ENCODE data around the gene GPATCH1. TPM values are rescaled to one million over a fixed set of nuclear protein-coding genes. Genes with fewer than 3 reads are reported as not detected.

The GPATCH1 gene
- total and polyA plus RNA-seq, 3 experiments from 2014 or later: 6.7 to 13.7 (median 11.5) TPM

- Mint-ChIP-seq H3K36me3 (peaks cover 0 to 43% (median 11%) of the 10 kb centered on the region in 3 donors), H3K4me3 (no peak overlapping the region), H3K4me1 (peaks cover 6 to 13% (median 13%) of the 10 kb centered on the region in 3 donors), H3K27me3 (no peaks in the 10 kb centered on the region), H3K9me3 (no peaks in the 10 kb centered on the region), H3K27ac (peak overlapping the region in 1 of 8 donors; percentile 81)
- Histone ChIP-seq H3K4me3 (ENCODE audit: low read length) (no peak overlapping the region), H3K27me3 (ENCODE audit: insufficient read depth, low read length, poor library complexity, severe bottlenecking) (no peaks in the 10 kb centered on the region), H3K27ac (ENCODE audit: low read depth, low read length) (no peak overlapping the region), H3K36me3 (ENCODE audit: insufficient read depth, low read length) (peaks cover 4% of the 10 kb centered on the region), H3K4me1 (ENCODE audit: insufficient read depth, low read length) (no peaks in the 10 kb centered on the region), H3K9me3 (ENCODE audit: low read length) (no peaks in the 10 kb centered on the region)
- ChIA-PET POLR2A (no interaction called here), CTCF (no interaction called here)
- DNase-seq: no peak
These were observed 49.5 kb downstream of the GPATCH1 start for GRCh38 chr19:33130433-33130832.

- peaks cover 4 to 5% (median 4%) of the 10 kb centered on the region in 3 donors for H3K4me1 Mint-ChIP-seq
- peak within 1 kb of the TSS in 1 of 7 donors; percentile 68 for H3K4me3 Mint-ChIP-seq
- Histone ChIP-seq H3K27ac (ENCODE audit: low read depth, low read length) (no peak within 1 kb of the TSS), H3K9me3 (ENCODE audit: low read length) (no peaks in the 10 kb centered on the region), H3K4me1 (ENCODE audit: insufficient read depth, low read length) (no peaks in the 10 kb centered on the region), H3K36me3 (ENCODE audit: insufficient read depth, low read length) (peaks cover 4% of the 10 kb centered on the region), H3K27me3 (ENCODE audit: insufficient read depth, low read length, poor library complexity, severe bottlenecking) (no peaks in the 10 kb centered on the region), H3K4me3 (ENCODE audit: low read length) (no peak within 1 kb of the TSS)
- peak within 1 kb of the TSS in 2 of 8 donors; percentile 70 to 82 for H3K27ac Mint-ChIP-seq
- no peaks in the 10 kb centered on the region for H3K9me3 Mint-ChIP-seq
- H3K27me3 Mint-ChIP-seq: no peaks in the 10 kb centered on the region
- no peak for DNase-seq
- peaks cover 0 to 31% (median 9%) of the 10 kb centered on the region in 3 donors for H3K36me3 Mint-ChIP-seq
- ChIA-PET CTCF (no interaction called here), POLR2A (no interaction called here)
These were observed 51.0 kb downstream of the GPATCH1 start, which contains the start of gene WDR88 for GRCh38 chr19:33132021-33132420. Gene WDR88 (plus strand): TSS chr19:33132114. CDS start chr19:33132170, 56 bp downstream.

- no peak for DNase-seq
- peak overlapping the region in 1 of 8 donors; percentile 8 for H3K27ac Mint-ChIP-seq
- CTCF ChIA-PET: interaction anchor here (0.9 kb wide), 1 partner anchor 45 kb away, joined by 3 read pairs; no protein-coding TSS in a partner anchor
- peaks cover 0 to 30% (median 9%) of the 10 kb centered on the region in 3 donors for H3K36me3 Mint-ChIP-seq
- H3K4me1 Mint-ChIP-seq: peaks cover 4 to 5% (median 4%) of the 10 kb centered on the region in 3 donors
- H3K27ac ChIP-seq (ENCODE audit: low read depth, low read length): no peak overlapping the region
- H3K36me3 ChIP-seq (ENCODE audit: insufficient read depth, low read length): peaks cover 4% of the 10 kb centered on the region
- H3K4me1 ChIP-seq (ENCODE audit: insufficient read depth, low read length): no peaks in the 10 kb centered on the region
- no peaks in the 10 kb centered on the region for H3K9me3 Mint-ChIP-seq
- H3K4me3 Mint-ChIP-seq: no peak overlapping the region
- no peaks in the 10 kb centered on the region for H3K27me3 Mint-ChIP-seq
- POLR2A ChIA-PET: interaction anchor here (0.5 kb wide), 1 partner anchor 536 kb away, joined by 4 read pairs; no protein-coding TSS in a partner anchor
- no peaks in the 10 kb centered on the region for H3K27me3 ChIP-seq (ENCODE audit: insufficient read depth, low read length, poor library complexity, severe bottlenecking)
- H3K9me3 ChIP-seq (ENCODE audit: low read length): no peaks in the 10 kb centered on the region
- H3K4me3 ChIP-seq (ENCODE audit: low read length): no peak overlapping the region
These were observed 51.4 kb downstream of the GPATCH1 start for GRCh38 chr19:33132425-33132824.

- H3K27ac ChIP-seq (ENCODE audit: low read depth, low read length): no peak overlapping the region
- POLR2A ChIA-PET: no interaction called here
These were observed 52.6 kb downstream of the GPATCH1 start for GRCh38 chr19:33133438-33134031.

GRCh38 chr19:33134571-33135041, 53.6 kb downstream of the GPATCH1 start:
- H3K27ac ChIP-seq (ENCODE audit: low read depth, low read length): no peak overlapping the region
- H3K36me3 ChIP-seq (ENCODE audit: insufficient read depth, low read length): peaks cover 4% of the 10 kb centered on the region
- no peak overlapping the region for H3K4me3 ChIP-seq (ENCODE audit: low read length)
- peak in 3 of 5 donors; percentile 12 to 70 (median 40) for DNase-seq
- peak overlapping the region in 6 of 7 donors; percentile 45 to 72 (median 60) for H3K4me3 Mint-ChIP-seq
- H3K9me3 ChIP-seq (ENCODE audit: low read length): no peaks in the 10 kb centered on the region
- no peak overlapping the region for H3K27ac Mint-ChIP-seq
- peaks cover 4 to 5% (median 4%) of the 10 kb centered on the region in 3 donors for H3K4me1 Mint-ChIP-seq
- H3K9me3 Mint-ChIP-seq: no peaks in the 10 kb centered on the region
- no peaks in the 10 kb centered on the region for H3K27me3 ChIP-seq (ENCODE audit: insufficient read depth, low read length, poor library complexity, severe bottlenecking)
- ChIA-PET CTCF (interaction anchor here (0.9 to 1.9 kb wide), 3 partner anchors 10 to 51 kb away, joined by 4 to 6 read pairs (median 5); no protein-coding TSS in a partner anchor), POLR2A (no interaction called here)
- peaks cover 0 to 17% (median 4%) of the 10 kb centered on the region in 3 donors for H3K36me3 Mint-ChIP-seq
- H3K27me3 Mint-ChIP-seq: peaks cover 0 to 2% of the 10 kb centered on the region in 2 donors
- H3K4me1 ChIP-seq (ENCODE audit: insufficient read depth, low read length): no peaks in the 10 kb centered on the region

More at GRCh38 chr19:33133438-33134031, 52.6 kb downstream of the GPATCH1 start:
- Histone ChIP-seq H3K27me3 (ENCODE audit: insufficient read depth, low read length, poor library complexity, severe bottlenecking) (no peaks in the 10 kb centered on the region), H3K9me3 (ENCODE audit: low read length) (no peaks in the 10 kb centered on the region), H3K4me1 (ENCODE audit: insufficient read depth, low read length) (no peaks in the 10 kb centered on the region), H3K4me3 (ENCODE audit: low read length) (no peak overlapping the region), H3K36me3 (ENCODE audit: insufficient read depth, low read length) (peaks cover 4% of the 10 kb centered on the region)
- Mint-ChIP-seq H3K9me3 (no peaks in the 10 kb centered on the region), H3K4me1 (peaks cover 4 to 5% (median 4%) of the 10 kb centered on the region in 3 donors), H3K27me3 (no peaks in the 10 kb centered on the region), H3K27ac (peak overlapping the region in 3 of 8 donors; percentile 61 to 85 (median 68)), H3K36me3 (peaks cover 0 to 24% (median 7%) of the 10 kb centered on the region in 3 donors), H3K4me3 (no peak overlapping the region)
- DNase-seq: no peak
- CTCF ChIA-PET: interaction anchor here (0.9 to 1.9 kb wide), 3 partner anchors 11 to 44 kb away, joined by 3 to 6 read pairs (median 5); no protein-coding TSS in a partner anchor

- Mint-ChIP-seq H3K4me3 (no peak overlapping the region), H3K27me3 (peaks cover 3 to 16% of the 10 kb centered on the region in 2 donors), H3K36me3 (no peaks in the 10 kb centered on the region), H3K27ac (peak overlapping the region in 1 of 8 donors; percentile 38), H3K9me3 (no peaks in the 10 kb centered on the region), H3K4me1 (peaks cover 8 to 11% (median 10%) of the 10 kb centered on the region in 3 donors)
- H3K36me3 ChIP-seq (ENCODE audit: insufficient read depth, low read length): no peaks in the 10 kb centered on the region
- CTCF ChIA-PET: interaction anchor here (1.7 to 1.8 kb wide), 2 partner anchors 14 to 36 kb away, joined by 3 to 4 read pairs; no protein-coding TSS in a partner anchor
- no peaks in the 10 kb centered on the region for H3K9me3 ChIP-seq (ENCODE audit: low read length)
- no peaks in the 10 kb centered on the region for H3K4me1 ChIP-seq (ENCODE audit: insufficient read depth, low read length)
- POLR2A ChIA-PET: no interaction called here
- no peak overlapping the region for H3K4me3 ChIP-seq (ENCODE audit: low read length)
- no peak for DNase-seq
- H3K27me3 ChIP-seq (ENCODE audit: insufficient read depth, low read length, poor library complexity, severe bottlenecking): no peaks in the 10 kb centered on the region
- no peak overlapping the region for H3K27ac ChIP-seq (ENCODE audit: low read depth, low read length)
These were observed 58.2 kb downstream of the GPATCH1 start for GRCh38 chr19:33139165-33139564.

GRCh38 chr19:33143897-33144405, 63.0 kb downstream of the GPATCH1 start:
- ChIA-PET POLR2A (interaction anchor here (1.1 kb wide), 1 partner anchor 33 kb away, joined by 3 read pairs; no protein-coding TSS in a partner anchor), CTCF (interaction anchor here (0.7 to 2.0 kb wide), 13 partner anchors 10 to 262 kb away, joined by 3 to 30 read pairs (median 4); no protein-coding TSS in a partner anchor)
- no peaks in the 10 kb centered on the region for H3K27me3 ChIP-seq (ENCODE audit: insufficient read depth, low read length, poor library complexity, severe bottlenecking)
- H3K27me3 Mint-ChIP-seq: peaks cover 5 to 16% of the 10 kb centered on the region in 2 donors
- H3K4me3 ChIP-seq (ENCODE audit: low read length): no peak overlapping the region
- H3K9me3 ChIP-seq (ENCODE audit: low read length): no peaks in the 10 kb centered on the region
- H3K9me3 Mint-ChIP-seq: no peaks in the 10 kb centered on the region
- no peak overlapping the region for H3K27ac ChIP-seq (ENCODE audit: low read depth, low read length)
- H3K4me3 Mint-ChIP-seq: peak overlapping the region in 4 of 7 donors; percentile 3 to 52 (median 32)
- no peaks in the 10 kb centered on the region for H3K4me1 ChIP-seq (ENCODE audit: insufficient read depth, low read length)
- DNase-seq: peak; percentile 41 to 72 (median 50)
- H3K4me1 Mint-ChIP-seq: peaks cover 5 to 6% (median 5%) of the 10 kb centered on the region in 3 donors
- peak overlapping the region in 2 of 8 donors; percentile 16 to 48 for H3K27ac Mint-ChIP-seq
- no peaks in the 10 kb centered on the region for H3K36me3 ChIP-seq (ENCODE audit: insufficient read depth, low read length)
- no peaks in the 10 kb centered on the region for H3K36me3 Mint-ChIP-seq

Measured in CD8-positive, alpha-beta memory T cell (primary cell).